ENCODE measurements around the gene GORASP2.

The GORASP2 gene

DNA sequence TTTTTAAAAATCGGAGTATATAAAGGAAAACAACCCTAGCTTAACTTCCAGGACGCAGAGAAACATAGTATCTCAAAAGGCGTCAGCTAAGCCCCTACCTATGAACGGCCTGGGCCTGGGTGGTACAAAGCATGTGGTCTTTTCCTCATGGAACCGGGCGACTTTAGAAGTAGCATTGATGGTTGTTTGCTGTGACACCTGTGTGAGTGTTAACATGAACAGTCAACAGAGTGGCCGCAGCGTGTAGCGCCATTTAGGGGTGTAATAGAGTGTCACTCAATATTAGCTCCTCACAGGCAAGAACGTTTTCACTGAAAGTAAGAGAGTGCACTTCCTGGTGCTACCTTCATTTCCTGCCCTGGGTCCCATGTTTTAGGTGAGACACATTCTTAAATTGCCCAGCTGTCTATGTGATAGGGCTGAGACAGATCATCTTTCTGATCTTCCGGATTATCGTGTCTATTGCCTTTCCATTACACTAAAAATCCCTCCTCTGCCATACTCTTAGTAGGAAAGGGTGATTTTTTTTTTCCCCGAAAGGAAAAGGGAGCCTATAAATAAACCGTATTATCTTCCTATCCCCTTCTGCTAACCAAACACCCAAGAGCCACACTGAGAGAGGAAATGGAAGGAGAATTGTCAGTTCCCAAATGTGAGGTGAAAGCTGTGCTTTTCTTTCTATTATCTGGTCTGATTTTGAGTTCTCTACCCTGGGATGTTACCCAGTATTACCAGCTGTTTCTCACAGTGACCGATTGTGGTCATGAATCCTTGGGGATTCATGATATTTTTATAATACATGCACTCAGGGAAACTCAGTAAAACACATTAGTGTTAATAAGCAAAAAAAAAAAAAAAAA, 1.3 kb downstream of the GORASP2 start:
- Mint-ChIP-seq H3K27me3 (no peaks in the 10 kb centered on the region), H3K27ac (peak overlapping the region; percentile 81), H3K9me3 (no peaks in the 10 kb centered on the region), H3K4me3 (peak overlapping the region; percentile 87), H3K36me3 (peaks cover 4% of the 10 kb centered on the region), H3K4me1 (peaks cover 23% of the 10 kb centered on the region)
- DNase-seq (ENCODE audit: low spot score in 2 of 2) (peak; percentile 50 to 51), ATAC-seq (ENCODE audit: low read depth) (peak; percentile 39)

DNA sequence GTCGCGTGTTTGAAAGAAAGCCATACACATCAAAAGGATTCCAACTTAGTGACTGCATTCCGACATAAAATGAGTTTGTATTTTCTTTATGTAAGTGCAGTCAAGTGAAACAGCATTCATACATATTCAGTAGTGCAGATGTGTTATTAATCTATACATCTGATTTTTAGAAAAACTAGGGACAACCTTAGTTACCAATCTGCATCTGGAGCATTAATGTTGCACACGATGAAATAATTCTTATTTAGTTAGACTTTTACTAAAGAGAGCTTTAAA, 1.9 kb downstream of the GORASP2 start:
- Mint-ChIP-seq H3K27ac (peak overlapping the region; percentile 81), H3K4me3 (peak overlapping the region; percentile 87), H3K9me3 (no peaks in the 10 kb centered on the region), H3K36me3 (peaks cover 7% of the 10 kb centered on the region), H3K27me3 (no peaks in the 10 kb centered on the region), H3K4me1 (peaks cover 23% of the 10 kb centered on the region)
- ATAC-seq (ENCODE audit: low read depth) (no peak), DNase-seq (ENCODE audit: low spot score in 2 of 2) (no peak)

DNA sequence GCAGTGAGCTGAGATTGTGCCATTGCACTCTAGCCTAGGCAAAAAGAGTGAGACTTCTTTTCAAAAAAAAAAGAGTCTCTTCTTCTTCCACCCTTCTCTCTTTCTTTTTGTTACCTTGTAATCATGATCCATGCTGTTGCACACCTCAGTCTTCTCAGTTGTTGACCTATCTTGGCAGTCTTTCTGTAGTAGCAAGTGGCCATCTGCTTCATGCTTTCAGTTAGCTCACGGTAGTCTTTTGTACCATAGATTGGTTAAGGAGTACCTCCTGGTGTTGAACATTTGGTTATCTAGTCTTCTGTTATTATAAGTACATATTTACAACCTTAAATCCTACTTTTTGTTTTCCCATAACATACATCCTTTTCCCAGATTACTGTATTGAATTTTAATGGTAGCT, 3.1 kb downstream of the GORASP2 start:
- peaks cover 7% of the 10 kb centered on the region for H3K36me3 Mint-ChIP-seq
- no peaks in the 10 kb centered on the region for H3K27me3 Mint-ChIP-seq
- no peak overlapping the region for H3K27ac Mint-ChIP-seq
- ATAC-seq (ENCODE audit: low read depth), result no peak
- H3K4me1 Mint-ChIP-seq, result peaks cover 23% of the 10 kb centered on the region
- no peaks in the 10 kb centered on the region for H3K9me3 Mint-ChIP-seq
- no peak overlapping the region for H3K4me3 Mint-ChIP-seq
- no peak for DNase-seq (ENCODE audit: low spot score in 2 of 2)

DNA sequence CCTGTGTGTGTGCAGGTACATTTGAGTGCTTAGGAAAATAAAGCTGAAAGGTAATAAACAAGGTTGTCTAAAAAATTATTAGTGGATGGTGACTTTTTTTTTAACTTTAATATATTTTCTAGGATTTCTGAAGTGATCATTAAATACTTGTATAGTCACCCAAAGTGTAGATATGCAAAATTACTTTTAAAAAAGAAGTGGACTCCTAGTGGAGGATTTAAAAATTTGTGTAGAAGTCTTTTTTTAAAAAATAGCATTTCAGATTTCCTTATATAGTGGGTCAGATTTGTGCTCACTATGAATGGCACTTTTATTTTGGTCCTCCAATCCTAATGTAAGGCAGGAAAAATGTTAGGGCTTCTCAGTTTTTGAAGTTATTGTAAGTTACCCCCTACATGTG, 3.9 kb downstream of the GORASP2 start:
- Mint-ChIP-seq H3K27me3 (no peaks in the 10 kb centered on the region), H3K4me1 (peaks cover 26% of the 10 kb centered on the region), H3K9me3 (no peaks in the 10 kb centered on the region), H3K36me3 (peaks cover 9% of the 10 kb centered on the region), H3K27ac (no peak overlapping the region), H3K4me3 (no peak overlapping the region)
- DNase-seq (ENCODE audit: low spot score in 2 of 2), result no peak
- no peak for ATAC-seq (ENCODE audit: low read depth)

DNA sequence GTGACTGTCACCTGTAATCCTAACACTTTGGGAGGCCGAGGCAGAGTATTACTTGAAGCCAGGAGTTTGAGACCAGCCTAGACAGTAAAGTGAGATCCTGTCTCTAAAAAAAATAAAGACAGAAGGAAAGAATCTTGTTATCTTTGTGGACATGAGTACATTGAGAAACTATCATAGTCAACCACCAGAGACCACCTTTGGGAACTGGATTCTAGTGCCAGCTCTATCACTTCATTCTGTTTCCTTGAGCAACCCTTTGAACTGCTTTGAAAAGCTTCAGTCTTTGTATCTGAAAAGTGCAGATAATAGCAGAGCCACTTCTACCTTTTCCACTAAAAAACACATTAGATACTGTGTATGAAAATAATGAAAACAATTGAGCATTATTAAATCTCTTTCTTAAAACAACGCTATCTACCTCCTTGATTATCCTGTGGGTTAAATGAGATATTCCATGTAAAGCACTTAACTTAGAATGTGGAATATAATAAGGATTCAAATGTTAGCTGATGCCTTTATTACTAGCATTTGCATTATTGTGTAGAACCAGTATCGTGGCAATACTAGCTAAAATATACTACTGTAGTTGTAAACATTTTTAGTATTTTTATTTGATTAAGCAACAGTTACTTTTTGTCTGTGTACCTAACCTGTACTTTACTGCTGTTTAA, 8.8 kb downstream of the GORASP2 start:
- Mint-ChIP-seq H3K27me3 (no peaks in the 10 kb centered on the region), H3K36me3 (peaks cover 12% of the 10 kb centered on the region), H3K4me3 (no peak overlapping the region), H3K4me1 (peaks cover 31% of the 10 kb centered on the region), H3K9me3 (no peaks in the 10 kb centered on the region), H3K27ac (no peak overlapping the region)
- DNase-seq (ENCODE audit: low spot score in 2 of 2) (no peak), ATAC-seq (ENCODE audit: low read depth) (no peak)

DNA sequence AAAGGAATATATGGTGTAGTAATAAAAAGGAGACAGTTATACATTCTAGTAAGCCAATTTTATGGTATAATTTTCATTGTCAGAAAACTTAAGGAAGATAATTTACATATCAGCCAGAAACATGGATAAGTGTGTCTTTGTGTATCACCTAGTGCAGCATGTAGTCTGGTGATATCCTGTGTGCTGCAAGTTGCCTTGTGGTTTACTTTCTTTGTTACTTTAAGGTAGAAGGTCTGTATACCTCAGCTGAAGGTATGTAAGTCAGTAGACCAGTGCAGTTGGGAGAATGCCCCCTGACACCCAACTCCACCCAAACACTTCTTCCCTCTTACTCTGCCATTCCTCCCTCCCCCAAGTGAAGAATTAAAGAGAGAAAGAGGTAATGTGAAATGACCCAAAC, 11.0 kb downstream of the GORASP2 start:
- no peak overlapping the region for H3K4me3 Mint-ChIP-seq
- DNase-seq (ENCODE audit: low spot score in 2 of 2), result no peak
- no peak for ATAC-seq (ENCODE audit: low read depth)
- no peaks in the 10 kb centered on the region for H3K9me3 Mint-ChIP-seq
- H3K4me1 Mint-ChIP-seq, result peaks cover 31% of the 10 kb centered on the region
- no peaks in the 10 kb centered on the region for H3K27me3 Mint-ChIP-seq
- no peak overlapping the region for H3K27ac Mint-ChIP-seq
- peaks cover 10% of the 10 kb centered on the region for H3K36me3 Mint-ChIP-seq

DNA sequence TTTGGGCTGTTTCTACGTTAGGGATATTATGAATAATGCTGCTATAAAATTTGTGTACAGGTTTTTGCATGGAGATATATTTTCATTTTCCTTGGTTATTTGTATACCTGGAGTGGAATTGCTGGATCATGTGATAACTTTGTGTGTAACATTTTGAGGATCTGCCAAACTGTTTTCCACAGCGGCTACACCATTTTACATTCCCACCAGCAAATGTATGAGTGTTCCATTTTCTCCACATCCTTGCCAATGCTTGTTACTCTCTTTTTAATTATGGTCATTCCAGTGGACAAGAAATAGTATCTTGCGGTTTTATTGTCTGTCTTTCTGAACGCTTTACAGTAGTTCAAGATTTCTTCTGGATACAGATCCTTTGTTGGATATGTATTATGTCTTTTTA, 13.6 kb downstream of the GORASP2 start:
- ATAC-seq (ENCODE audit: low read depth) (no peak), DNase-seq (ENCODE audit: low spot score in 2 of 2) (no peak)
- no peaks in the 10 kb centered on the region for H3K27me3 Mint-ChIP-seq
- H3K27ac Mint-ChIP-seq, result no peak overlapping the region
- H3K4me3 Mint-ChIP-seq, result no peak overlapping the region
- H3K36me3 Mint-ChIP-seq, result peaks cover 9% of the 10 kb centered on the region
- no peaks in the 10 kb centered on the region for H3K9me3 Mint-ChIP-seq
- H3K4me1 Mint-ChIP-seq, result peaks cover 32% of the 10 kb centered on the region

DNA sequence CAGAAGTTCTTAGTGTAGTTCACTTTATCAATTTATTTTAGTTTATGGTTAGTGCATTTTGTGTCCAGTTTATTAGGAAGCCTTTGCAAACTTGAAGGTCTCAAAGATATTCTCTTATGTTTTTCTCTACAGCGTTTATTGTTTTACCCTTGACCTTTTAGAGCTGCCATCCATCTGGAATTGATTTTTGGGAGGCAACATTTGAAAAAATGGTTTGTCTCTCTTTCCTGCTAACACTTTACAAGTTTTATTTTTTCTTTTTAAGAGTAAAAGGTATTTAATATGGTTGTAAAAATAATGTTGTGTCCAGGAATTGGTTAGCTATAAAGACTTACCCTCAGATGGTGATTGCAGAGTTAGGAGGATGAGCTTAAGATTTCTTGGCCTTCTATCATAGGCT, 14.0 kb downstream of the GORASP2 start:
- ATAC-seq (ENCODE audit: low read depth) (no peak), DNase-seq (ENCODE audit: low spot score in 2 of 2) (no peak)
- H3K27ac Mint-ChIP-seq, result no peak overlapping the region
- H3K36me3 Mint-ChIP-seq, result peaks cover 9% of the 10 kb centered on the region
- no peak overlapping the region for H3K4me3 Mint-ChIP-seq
- no peaks in the 10 kb centered on the region for H3K27me3 Mint-ChIP-seq
- H3K9me3 Mint-ChIP-seq, result no peaks in the 10 kb centered on the region
- peaks cover 32% of the 10 kb centered on the region for H3K4me1 Mint-ChIP-seq

DNA sequence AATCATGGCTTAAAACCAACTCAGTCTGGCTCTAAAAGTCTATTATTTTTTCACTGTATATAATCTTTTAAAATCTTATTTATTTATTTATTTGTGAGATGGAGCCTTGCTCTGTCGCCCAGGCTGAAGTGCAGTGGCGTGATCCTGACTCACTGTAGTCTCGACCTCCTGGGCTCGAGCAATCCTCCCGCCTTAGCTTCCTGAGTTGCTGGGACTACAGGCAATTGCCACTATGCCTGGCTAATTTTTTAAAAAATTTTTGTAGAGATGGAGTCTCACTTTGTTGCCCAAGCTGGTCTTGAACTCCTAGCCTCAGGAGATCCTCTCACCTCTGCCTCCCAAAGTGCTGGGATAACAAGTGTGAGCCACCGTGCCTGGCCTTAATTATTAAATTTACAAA, 14.5 kb downstream of the GORASP2 start:
- Mint-ChIP-seq H3K9me3 (no peaks in the 10 kb centered on the region), H3K27me3 (no peaks in the 10 kb centered on the region), H3K4me3 (no peak overlapping the region), H3K36me3 (peaks cover 9% of the 10 kb centered on the region), H3K27ac (no peak overlapping the region), H3K4me1 (peaks cover 32% of the 10 kb centered on the region)
- DNase-seq (ENCODE audit: low spot score in 2 of 2), result no peak
- ATAC-seq (ENCODE audit: low read depth), result no peak

DNA sequence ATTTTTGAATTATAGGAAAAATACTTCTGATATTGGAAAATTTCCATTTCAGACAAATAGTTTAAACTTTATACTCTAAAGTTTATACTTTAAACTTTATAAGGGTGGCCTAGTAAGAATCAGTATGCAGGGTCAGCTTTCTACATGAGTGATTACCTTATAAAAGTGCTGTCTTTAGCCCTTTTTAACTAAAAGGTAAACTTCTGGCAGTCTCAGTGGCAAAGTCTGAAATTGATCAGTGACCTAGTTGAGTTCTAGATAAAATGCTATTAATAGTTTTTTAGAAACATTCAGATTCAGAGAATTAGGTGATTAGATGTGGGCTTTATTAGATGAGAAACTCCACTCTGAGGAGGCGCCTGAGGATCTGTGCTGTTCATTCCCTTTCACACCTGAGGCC, 15.5 kb downstream of the GORASP2 start:
- peaks cover 34% of the 10 kb centered on the region for H3K4me1 Mint-ChIP-seq
- no peak overlapping the region for H3K4me3 Mint-ChIP-seq
- ATAC-seq (ENCODE audit: low read depth) (no peak), DNase-seq (ENCODE audit: low spot score in 2 of 2) (no peak)
- no peaks in the 10 kb centered on the region for H3K27me3 Mint-ChIP-seq
- no peaks in the 10 kb centered on the region for H3K9me3 Mint-ChIP-seq
- no peak overlapping the region for H3K27ac Mint-ChIP-seq
- H3K36me3 Mint-ChIP-seq, result peaks cover 11% of the 10 kb centered on the region

DNA sequence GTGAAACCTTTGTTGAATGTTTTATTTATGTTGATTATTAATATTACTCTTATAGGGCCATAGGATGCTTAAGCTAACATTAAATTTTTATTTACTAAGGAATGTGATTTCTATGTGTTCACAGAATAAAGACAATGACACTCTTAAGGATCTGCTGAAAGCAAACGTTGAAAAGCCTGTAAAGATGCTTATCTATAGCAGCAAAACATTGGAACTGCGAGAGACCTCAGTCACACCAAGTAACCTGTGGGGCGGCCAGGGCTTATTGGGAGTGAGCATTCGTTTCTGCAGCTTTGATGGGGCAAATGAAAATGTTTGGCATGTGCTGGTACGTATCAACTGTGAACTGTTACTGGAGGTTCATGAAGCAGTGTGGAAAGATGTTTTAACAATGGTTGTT, 20.4 kb downstream of the GORASP2 start:
- no peak for ATAC-seq (ENCODE audit: low read depth)
- no peaks in the 10 kb centered on the region for H3K9me3 Mint-ChIP-seq
- peaks cover 17% of the 10 kb centered on the region for H3K4me1 Mint-ChIP-seq
- H3K4me3 Mint-ChIP-seq, result no peak overlapping the region
- peaks cover 29% of the 10 kb centered on the region for H3K36me3 Mint-ChIP-seq
- no peak overlapping the region for H3K27ac Mint-ChIP-seq
- no peak for DNase-seq (ENCODE audit: low spot score in 2 of 2)
- no peaks in the 10 kb centered on the region for H3K27me3 Mint-ChIP-seq

DNA sequence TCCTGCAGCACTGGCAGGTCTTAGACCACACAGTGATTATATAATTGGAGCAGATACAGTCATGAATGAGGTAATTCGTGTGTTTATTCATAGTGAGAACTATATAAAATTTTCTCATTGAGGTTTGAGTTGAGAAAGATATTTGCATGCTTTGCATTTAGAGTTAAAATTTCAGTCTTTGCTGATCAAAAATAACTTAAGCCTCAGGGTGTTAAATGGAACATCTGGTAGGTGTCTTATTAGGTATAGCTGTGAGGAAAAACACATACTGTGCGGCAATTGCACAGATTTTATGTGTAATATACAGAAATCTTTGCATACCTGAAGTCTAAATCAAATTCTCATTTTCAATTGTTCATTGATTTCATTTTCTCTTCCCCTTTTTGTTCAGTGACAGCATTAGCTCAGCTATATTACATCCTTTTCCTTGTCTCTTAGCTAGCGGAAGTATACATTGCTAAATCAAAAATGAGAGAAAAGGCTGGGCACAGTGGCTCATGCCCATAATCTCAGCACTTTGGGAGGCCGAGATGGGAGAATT, 21.2 kb downstream of the GORASP2 start:
- ATAC-seq (ENCODE audit: low read depth) (peak; percentile 94), DNase-seq (ENCODE audit: low spot score in 2 of 2) (no peak)
- Mint-ChIP-seq H3K27me3 (no peaks in the 10 kb centered on the region), H3K9me3 (no peaks in the 10 kb centered on the region), H3K4me1 (peaks cover 21% of the 10 kb centered on the region), H3K4me3 (peak overlapping the region; percentile 12), H3K27ac (peak overlapping the region; percentile 67), H3K36me3 (peaks cover 36% of the 10 kb centered on the region)

DNA sequence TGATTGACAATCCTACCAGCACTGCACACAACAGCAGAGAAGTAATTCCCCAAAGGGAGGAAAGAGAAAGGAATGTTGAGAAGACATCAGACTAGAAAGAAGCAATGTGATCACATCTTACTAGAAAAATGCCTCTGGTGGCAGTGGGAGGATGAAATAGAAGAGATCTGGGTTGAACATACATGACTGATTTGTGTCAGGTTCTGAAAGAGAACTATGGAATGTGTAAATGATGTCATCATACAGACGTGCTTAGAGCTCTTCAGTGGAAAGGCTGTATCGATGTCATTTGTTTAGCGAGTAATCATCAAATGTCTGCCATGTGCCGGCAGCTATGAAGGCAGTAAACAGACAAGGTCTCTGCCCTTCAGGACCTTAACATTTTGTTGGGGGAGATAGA, 24.9 kb downstream of the GORASP2 start:
- ATAC-seq (ENCODE audit: low read depth), result no peak
- no peak for DNase-seq (ENCODE audit: low spot score in 2 of 2)
- Mint-ChIP-seq H3K27ac (no peak overlapping the region), H3K36me3 (peaks cover 45% of the 10 kb centered on the region), H3K4me1 (peaks cover 17% of the 10 kb centered on the region), H3K27me3 (no peaks in the 10 kb centered on the region), H3K9me3 (no peaks in the 10 kb centered on the region), H3K4me3 (no peak overlapping the region)

DNA sequence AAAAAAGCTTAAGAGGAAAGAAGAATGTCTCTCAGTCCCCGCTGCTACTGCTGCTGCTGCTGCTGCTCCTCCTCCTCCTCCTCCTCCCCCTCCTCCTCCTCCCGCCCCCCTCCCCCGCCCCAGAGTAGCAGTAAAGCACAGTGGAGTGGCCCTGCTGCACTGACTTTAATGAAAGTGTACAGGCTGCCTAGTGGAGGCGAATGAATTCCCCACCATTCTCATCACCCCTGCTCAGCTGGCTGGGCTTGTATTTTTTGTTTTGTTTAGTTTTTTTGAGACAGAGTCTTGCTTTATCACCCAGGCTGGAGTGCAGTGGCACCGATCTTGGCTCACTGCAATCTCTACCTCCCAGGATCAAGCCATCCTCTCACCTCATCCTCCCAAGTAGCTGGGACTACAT, 34.3 kb downstream of the GORASP2 start:
- ATAC-seq (ENCODE audit: low read depth) (no peak), DNase-seq (ENCODE audit: low spot score in 2 of 2) (no peak)
- peaks cover 21% of the 10 kb centered on the region for H3K36me3 Mint-ChIP-seq
- H3K27me3 Mint-ChIP-seq, result no peaks in the 10 kb centered on the region
- H3K4me1 Mint-ChIP-seq, result no peaks in the 10 kb centered on the region
- H3K4me3 Mint-ChIP-seq, result no peak overlapping the region
- H3K9me3 Mint-ChIP-seq, result no peaks in the 10 kb centered on the region
- no peak overlapping the region for H3K27ac Mint-ChIP-seq
